CD4-positive, alpha-beta T cell treated with Interleukin-4 for 4 hours (primary cell): Measurements from ENCODE around the gene MIEF2.
"Not testable (repeated sequence)": the region's sequence is repeated elsewhere in the genome, so short reads cannot be mapped to it uniquely, and the experiment has no call there.

Source experiments
- DNase-seq: peaks from one replicate; pipeline ENCODE4 v3.0.0-alpha.2; 2020

MIEF2 gene

GRCh38 chr17:18257268-18257981, 3.0 kb upstream of the MIEF2 start:
- DNase-seq = peak; percentile 13

DNA sequence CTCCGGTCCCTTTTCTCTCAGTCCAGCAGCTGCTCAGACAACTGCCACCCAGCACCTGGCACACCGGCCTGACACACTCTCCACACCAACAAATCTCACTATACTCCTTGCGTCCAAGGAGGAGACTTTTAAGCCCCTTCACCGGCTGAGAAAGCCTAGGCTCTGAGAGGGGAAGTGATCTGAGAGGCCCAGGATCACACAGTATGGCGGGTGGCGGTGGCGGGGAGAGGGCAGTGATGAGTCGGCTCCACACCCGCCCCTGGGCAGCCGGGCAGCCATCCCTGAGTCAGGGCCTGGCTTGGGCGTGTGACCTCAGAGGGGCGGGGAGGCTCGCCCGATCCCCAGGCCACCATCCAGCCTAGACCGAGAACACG, 2.5 kb upstream of the MIEF2 start:
- DNase-seq = peak; percentile 41

DNA sequence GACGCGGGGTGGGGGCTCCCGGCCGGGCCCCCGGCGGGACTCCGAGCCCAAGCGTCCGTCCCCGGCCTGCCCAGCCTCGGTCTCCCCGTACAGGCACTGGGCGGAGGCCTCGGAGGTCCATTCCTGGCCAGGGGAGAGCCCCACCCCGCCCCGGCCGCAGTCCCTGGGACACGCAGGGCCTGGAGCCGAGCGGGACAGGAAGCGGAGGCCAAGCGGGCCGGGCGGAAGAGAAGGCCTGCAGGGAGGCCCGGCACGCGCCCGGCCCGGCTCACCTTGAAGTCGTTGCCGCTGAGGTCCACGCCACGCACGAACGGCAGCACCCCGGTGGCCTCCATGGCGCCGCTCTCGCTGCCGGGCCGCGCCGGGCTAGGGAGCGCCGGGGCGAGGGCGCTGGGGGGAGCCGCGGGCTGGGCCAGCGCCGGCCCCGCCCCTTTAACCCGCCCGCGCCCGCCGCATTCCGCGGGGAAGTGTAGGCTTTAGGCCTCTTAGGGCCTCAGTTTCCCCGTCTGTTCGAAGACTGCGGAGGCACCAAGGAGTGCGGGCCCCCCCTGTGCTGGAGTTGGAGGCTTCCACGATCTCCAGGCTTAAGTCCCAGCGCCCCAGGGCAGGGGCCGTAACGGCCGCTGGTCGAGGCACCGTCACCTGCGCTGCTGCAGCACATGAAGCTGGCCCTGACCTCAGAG, 2.0 kb upstream of the MIEF2 start, which contains the start of gene FLII:
FLII (minus strand) TSS at position 383 of the 683 bp plus-strand sequence; CDS start at position 335, 48 bp downstream.
- peak; percentile 29 for DNase-seq

DNA sequence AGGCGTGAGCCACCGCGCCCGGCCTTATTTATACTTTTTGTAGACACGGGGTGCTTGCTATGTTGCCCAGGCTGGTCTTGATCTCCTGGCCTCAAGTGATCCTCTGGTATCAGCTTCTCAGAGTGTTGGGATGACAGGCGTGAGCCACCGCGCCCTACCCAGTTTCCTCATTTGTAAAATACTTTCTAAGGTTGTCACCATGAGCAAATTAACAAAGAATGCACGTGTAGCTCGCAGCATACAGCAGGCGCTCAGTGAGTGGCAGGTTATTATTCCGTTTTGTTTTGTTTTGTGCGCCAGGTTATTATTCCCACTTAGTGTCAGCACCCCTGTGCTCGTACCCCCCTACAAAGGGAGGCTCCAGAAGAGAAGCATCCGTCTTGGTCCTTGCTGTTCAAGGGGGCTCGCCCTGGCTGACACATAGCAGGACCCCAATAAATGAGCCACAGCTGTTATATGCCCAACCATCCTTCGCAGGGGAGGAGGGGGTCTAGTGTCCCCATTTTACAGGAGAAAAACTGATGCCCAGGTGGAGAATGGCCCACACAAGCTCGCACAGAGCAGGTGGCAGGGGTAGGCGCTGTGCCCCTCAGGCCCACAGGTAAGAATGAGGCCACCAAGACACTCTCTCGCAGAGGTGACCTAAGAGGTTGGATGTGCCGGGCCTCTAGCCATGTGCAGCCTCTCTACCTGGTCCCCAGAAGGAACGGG, 686 bp upstream of the MIEF2 start:
- no peak for DNase-seq

GRCh38 chr17:18261146-18261515, 669 bp downstream of the MIEF2 start:
- peak; percentile 27 for DNase-seq

- DNase-seq = no peak
Measured at GRCh38 chr17:18261659-18262058, 1.2 kb downstream of the MIEF2 start.

- no peak for DNase-seq
Measured at GRCh38 chr17:18262111-18262510, 1.6 kb downstream of the MIEF2 start.

- DNase-seq = no peak
Measured at GRCh38 chr17:18262641-18263040, 2.2 kb downstream of the MIEF2 start.

DNA sequence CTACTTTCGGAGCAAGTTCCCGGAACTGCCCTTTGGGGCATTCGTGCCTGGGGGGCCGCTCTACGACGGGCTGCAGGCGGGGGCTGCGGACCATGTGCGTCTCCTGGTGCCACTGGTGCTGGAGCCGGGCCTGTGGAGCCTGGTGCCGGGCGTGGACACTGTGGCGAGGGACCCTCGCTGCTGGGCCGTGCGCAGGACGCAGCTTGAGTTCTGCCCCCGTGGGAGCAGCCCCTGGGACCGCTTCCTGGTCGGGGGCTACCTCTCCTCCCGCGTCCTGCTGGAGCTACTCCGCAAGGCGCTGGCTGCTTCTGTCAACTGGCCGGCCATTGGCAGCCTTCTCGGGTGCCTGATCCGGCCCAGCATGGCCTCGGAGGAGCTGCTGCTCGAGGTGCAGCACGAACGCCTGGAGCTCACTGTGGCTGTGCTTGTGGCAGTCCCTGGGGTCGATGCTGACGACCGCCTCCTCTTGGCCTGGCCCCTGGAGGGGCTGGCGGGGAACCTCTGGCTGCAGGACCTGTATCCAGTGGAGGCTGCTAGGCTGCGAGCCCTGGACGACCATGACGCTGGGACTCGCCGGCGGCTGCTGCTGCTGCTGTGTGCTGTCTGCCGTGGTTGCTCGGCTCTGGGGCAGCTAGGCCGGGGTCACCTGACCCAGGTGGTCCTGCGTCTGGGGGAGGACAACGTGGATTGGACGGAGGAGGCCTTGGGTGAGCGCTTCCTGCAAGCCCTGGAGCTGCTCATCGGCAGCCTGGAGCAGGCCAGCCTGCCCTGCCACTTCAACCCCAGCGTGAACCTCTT, 3.6 kb downstream of the MIEF2 start:
- no peak for DNase-seq

- DNase-seq = no peak
Measured at GRCh38 chr17:18267366-18267765, 6.9 kb downstream of the MIEF2 start.

- DNase-seq = no peak
Measured at GRCh38 chr17:18267927-18268711, 7.7 kb downstream of the MIEF2 start.

- no peak for DNase-seq
Measured at GRCh38 chr17:18270046-18270931, 9.8 kb downstream of the MIEF2 start.

DNA sequence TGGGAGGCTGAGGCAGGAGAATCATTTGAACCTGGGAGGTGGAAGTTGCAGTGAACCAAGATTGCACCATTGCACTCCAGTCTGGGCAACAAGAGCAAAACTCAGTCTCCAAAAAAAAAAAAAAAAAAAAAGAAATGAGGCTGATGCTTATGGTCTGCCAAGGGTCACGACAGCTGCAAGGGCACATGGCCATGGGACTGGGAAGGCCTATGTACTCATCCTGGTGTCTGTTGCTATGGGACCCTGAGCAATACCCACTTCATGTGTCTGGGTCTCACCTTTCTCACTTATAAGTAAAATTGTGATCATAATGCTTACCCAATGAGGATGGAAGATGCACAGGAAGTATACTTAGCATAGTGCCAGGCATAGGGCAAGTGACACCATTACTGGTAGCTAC, 16.6 kb downstream of the MIEF2 start:
- no peak for DNase-seq

- no peak for DNase-seq
Measured at GRCh38 chr17:18278867-18279266, 18.4 kb downstream of the MIEF2 start.

- no peak for DNase-seq
Measured at GRCh38 chr17:18280249-18280648, 19.8 kb downstream of the MIEF2 start.

DNA sequence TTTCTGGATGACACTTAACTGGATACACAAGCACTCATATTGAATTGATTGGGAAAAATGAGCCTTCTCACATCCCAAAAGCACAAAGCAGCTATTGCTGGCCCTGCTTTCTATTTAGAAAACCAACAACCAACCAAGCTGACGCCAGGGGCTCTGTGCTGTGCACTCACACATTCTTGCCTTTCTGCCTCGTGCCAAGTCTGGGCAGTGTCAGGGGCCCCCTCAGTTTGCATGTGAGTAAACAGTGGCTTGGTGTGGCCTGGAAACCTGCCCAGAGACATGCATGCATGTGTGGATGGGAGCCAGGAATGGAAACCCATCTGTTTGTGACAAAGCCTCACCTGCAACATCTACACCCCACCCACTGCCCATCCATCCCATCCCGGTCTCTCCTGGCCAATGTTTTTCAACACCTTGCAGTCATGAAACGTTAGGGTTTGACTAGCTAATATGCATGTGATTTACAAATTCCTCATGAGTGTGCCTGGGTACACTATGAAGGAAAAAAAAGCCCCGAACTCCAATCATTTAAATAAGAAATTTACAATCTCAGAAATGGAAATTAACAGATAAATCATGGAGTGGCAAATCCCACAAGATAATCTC, 20.4 kb downstream of the MIEF2 start:
- DNase-seq = no peak

DNA sequence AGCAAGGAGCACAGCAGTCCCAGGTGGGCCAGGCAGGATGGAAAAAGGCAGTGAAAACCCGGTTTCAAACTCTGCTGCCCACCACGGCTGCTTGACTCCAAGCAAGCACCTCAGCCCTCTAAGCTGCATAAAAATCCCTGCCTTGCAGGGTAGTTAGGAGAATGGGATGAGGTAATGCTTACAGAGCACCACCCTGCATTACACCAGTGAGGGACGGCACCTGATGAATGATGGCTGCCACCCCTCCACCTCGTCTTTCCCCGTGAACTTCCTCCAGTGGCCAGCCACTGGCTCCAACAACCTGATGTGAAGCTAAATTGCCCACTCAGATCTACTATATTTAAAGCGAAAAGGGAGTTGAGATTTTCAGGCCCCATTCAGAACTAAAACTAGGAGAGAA, 21.3 kb downstream of the MIEF2 start:
- DNase-seq = no peak

- no peak for DNase-seq
Measured at GRCh38 chr17:18285296-18285695, 24.8 kb downstream of the MIEF2 start.

DNA sequence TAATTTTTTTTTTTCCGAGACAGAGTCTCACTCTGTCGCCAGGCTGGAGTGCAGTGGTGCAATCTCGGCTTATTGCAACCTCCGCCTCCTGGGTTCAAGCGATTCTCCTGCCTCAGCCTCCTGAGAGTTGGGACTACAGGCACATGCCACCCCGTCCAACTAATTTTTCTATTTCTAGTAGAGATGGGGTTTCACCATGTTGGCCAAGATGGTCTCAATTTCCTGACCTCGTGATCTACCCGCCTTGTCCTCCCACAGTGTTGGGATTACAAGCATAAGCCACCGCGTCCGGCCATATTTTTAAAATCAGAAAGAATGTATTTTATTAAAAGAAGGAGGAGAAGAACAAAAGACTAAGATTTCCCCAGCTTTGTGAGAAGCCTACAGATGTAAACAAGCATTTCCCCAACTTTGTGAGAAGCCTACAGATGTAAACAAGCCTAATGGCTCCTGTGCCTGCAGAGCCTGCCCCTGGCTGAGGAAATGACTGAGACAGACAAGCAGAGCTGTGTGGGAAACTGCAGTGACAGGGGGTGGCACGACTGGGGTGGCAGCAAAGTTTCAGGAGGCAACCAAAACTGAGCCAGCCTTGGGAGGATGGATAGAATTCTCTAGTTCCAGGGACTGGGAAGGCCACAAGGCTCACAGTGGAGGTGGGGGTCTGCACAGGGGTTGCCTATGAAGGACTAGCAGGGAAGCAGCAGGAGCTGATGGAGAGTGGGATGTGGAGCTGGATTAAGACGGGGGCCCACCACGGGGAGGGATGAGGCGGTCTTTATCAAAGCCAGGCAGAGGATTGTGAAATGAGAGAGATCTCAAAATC, 31.5 kb downstream of the MIEF2 start:
- no peak for DNase-seq

DNA sequence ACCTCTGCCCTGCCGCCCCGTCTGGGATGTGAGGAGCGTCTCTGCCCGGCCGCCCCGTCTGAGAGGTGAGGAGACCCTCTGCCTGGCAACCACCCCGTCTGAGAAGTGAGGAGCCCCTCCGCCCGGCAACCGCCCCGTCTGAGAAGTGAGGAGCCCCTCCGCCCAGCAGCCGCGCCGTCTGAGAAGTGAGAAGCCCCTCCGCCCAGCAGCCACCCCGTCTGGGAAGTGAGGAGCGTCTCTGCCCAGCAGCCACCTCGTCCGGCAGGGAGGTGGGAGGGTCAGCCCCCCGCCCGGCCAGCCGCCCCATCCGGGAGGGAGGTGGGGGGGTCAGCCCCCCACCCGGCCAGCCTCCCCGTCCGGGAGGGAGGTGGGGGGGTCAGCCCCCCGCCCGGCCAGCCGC, 37.6 kb downstream of the MIEF2 start:
- not testable (repeated sequence) for DNase-seq
